Panc1 (cell line): ENCODE results near the gene PDS5B.

Source experiments
- POLR2AphosphoS5 ChIP-seq: IDR thresholded peaks from 2 replicates; pipeline ENCODE4 v1.6.1; 2012; ENCODE audit warnings: mild to moderate bottlenecking, low read depth, low read length, moderate library complexity
- SIN3A ChIP-seq: IDR thresholded peaks from 2 replicates; pipeline ENCODE4 v1.6.1; 2012; ENCODE audit warnings: low read depth, mild to moderate bottlenecking, low read length, moderate library complexity, borderline replicate concordance; ENCODE audit not compliant: insufficient read depth
- TF ChIP-seq, protein P1 (sequence below): fragments of 450-650 bp; IDR thresholded peaks from 2 replicates; pipeline ENCODE4 v1.5.1; 2017; ENCODE audit warnings: mild to moderate bottlenecking
- TF ChIP-seq, protein P2 (sequence below), 2 experiments: IDR thresholded peaks; 2 replicates each; pipeline ENCODE4 v1.6.1; 2011 to 2012; ENCODE audit warnings: low read depth in 2 of 2, control low read depth in 1 of 2, low read length in 1 of 2, mild to moderate bottlenecking in 1 of 2, moderate library complexity in 1 of 2; ENCODE audit not compliant: insufficient read depth in 1 of 2

DNA sequence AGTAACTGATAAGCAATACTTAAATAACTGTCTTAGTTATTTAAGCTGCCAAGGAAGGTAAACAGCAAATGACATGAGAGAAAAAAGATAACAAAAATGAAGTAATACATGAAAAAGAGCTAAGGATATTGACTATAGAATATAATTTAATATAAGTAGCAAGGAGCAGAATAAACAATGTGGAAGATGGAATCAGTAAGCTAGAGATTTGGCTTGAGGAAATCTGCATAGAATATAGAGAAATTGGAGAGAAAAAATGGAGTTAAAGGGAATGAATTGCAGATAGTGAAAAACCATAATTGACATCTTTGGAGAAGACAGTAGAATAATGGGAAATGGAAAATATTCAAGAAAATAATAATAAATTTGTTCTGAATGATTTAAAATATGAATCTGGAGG, 127.1 kb downstream of the PDS5B start:
- TF ChIP-seq, protein P1, sequence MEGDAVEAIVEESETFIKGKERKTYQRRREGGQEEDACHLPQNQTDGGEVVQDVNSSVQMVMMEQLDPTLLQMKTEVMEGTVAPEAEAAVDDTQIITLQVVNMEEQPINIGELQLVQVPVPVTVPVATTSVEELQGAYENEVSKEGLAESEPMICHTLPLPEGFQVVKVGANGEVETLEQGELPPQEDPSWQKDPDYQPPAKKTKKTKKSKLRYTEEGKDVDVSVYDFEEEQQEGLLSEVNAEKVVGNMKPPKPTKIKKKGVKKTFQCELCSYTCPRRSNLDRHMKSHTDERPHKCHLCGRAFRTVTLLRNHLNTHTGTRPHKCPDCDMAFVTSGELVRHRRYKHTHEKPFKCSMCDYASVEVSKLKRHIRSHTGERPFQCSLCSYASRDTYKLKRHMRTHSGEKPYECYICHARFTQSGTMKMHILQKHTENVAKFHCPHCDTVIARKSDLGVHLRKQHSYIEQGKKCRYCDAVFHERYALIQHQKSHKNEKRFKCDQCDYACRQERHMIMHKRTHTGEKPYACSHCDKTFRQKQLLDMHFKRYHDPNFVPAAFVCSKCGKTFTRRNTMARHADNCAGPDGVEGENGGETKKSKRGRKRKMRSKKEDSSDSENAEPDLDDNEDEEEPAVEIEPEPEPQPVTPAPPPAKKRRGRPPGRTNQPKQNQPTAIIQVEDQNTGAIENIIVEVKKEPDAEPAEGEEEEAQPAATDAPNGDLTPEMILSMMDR, result no peak
- TF ChIP-seq, protein P2, sequence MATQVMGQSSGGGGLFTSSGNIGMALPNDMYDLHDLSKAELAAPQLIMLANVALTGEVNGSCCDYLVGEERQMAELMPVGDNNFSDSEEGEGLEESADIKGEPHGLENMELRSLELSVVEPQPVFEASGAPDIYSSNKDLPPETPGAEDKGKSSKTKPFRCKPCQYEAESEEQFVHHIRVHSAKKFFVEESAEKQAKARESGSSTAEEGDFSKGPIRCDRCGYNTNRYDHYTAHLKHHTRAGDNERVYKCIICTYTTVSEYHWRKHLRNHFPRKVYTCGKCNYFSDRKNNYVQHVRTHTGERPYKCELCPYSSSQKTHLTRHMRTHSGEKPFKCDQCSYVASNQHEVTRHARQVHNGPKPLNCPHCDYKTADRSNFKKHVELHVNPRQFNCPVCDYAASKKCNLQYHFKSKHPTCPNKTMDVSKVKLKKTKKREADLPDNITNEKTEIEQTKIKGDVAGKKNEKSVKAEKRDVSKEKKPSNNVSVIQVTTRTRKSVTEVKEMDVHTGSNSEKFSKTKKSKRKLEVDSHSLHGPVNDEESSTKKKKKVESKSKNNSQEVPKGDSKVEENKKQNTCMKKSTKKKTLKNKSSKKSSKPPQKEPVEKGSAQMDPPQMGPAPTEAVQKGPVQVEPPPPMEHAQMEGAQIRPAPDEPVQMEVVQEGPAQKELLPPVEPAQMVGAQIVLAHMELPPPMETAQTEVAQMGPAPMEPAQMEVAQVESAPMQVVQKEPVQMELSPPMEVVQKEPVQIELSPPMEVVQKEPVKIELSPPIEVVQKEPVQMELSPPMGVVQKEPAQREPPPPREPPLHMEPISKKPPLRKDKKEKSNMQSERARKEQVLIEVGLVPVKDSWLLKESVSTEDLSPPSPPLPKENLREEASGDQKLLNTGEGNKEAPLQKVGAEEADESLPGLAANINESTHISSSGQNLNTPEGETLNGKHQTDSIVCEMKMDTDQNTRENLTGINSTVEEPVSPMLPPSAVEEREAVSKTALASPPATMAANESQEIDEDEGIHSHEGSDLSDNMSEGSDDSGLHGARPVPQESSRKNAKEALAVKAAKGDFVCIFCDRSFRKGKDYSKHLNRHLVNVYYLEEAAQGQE (IDR thresholded peaks at IDR 0.05; ENCODE audit: insufficient read depth in 1 of 2, low read depth in 2 of 2, low read length in 1 of 2), result no peak
- TF ChIP-seq POLR2AphosphoS5 (no peak), SIN3A (no peak)
